DMS 273 (cell line): Measurements from ENCODE around the gene TBC1D9.
A peak's percentile ranks its signal among the peaks of the same experiment; 100 is the strongest.
"Not testable (repeated sequence)": the region's sequence is repeated elsewhere in the genome, so short reads cannot be mapped to it uniquely, and the experiment has no call there.

Experiments used
- DNase-seq: peaks from one replicate; lab custom pipeline; 2025; ENCODE audit not compliant: unreplicated experiment; lab: John Stamatoyannopoulos, UW

TBC1D9 gene

DNA sequence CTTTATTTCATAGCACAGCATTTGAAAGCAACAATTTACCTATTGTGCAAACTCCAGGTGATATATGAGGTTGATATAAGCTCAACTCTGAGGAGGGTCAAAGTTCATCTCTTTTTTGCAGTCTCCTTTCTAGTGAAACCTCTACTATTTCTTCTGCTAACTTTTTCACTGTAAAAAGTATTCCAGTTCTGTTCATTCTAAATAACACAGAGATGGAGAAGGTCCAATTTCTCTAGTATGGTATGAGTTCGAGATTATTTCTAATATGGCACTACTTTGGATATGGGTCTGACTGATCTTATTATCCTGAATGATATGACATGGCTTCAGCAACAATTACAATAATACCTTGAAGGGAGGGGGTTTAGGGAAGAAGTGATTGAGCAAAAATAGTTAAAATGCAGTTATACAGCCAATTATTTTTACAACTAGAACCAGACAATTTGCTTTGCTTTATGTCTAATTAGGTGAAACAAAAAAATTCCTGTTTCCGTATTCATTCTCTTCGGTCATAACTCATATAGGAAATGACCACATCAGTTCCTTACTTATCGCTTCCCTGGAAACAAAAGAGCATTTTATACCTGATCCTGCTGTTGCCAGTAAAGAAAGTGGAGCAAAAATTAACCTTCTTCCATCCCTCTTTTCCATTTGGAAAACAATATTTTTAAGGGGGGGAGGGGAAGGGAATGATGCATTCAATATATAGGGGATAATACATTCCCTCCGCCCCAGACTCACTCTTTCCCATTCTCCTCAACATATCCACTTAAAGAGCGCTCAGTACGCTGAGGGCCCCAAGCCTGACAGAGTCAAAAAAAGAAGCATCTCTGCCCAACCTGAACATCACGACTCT lies 1.0 kb downstream of the TBC1D9 start:
- DNase-seq = no peak

- no peak for DNase-seq
Measured at GRCh38 chr4:140753329-140753728, 2.9 kb downstream of the TBC1D9 start.

DNA sequence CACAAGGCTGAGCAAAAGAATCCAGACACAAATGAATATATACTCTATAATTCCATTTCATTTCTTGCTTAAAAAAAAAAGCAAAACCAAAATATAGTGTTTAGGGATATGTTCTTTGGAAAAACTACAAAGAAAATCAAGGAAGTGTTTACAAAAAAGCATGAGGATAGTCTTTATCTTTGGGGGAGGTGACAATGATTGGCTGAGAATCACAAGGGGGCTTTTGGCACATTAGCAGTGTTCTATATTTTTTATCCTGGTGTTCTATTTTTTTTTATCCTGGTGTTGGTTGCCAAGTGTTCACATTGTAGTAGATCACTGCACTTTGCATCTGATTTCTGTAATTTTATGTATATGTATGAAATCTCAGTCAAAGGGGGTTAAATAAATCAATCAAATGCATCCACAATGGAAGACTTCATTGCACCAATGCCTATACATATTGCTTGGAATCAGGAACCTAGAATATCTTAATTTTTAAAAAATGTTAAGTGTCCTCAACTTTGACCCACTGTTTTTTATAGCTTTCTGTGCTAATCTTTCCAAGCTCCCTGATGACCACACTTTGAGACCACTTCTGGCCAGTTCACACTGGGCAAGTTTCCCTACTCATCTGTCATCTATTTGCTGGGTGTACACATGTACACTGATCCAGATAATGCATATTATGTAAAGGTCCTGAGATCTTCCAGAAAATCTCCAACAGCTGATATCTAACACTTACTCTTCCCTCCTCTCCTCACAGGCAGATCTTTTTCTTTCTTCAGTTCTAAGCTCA lies 3.7 kb downstream of the TBC1D9 start:
- DNase-seq = no peak

- DNase-seq = no peak
Measured at GRCh38 chr4:140750470-140750869, 5.7 kb downstream of the TBC1D9 start.

DNA sequence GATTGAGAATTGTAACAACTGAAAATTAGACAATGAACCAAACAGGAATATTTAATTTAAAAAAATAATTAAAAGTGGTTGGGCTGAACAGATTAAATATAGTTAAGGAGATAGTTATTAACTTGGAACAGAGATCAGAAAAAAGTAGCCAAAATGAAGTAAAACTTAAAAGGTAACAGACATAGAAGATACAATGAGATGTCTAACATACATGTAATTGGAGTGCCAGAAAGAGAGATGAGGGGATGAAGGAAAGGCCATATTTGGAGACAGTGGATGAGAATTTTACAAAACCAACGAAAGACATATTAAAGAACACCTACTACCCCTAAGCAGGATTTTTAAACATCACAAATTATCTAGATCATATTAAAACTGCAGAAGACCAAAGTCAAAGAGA lies 8.0 kb downstream of the TBC1D9 start:
- DNase-seq = no peak

DNA sequence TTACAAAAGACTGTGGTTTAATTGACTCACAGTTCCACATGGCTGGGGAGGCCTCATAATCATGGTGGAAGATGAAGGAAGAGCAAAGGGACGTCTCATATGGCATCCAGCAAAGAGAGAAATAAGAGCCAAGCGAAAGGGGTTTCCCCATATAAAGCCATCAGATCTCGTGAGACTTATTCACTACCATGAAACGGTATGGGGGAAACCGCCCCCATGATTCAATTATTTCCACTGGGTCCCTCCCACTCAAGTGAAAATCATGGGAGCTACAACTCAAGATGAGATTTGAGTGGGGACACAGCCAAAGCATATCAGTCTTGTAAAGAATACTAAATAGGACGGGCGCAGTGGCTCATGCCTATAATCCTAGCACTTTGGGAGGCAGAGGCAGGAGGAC lies 9.6 kb downstream of the TBC1D9 start:
- DNase-seq = not testable (repeated sequence)

GRCh38 chr4:140744421-140744820 lies 11.8 kb downstream of the TBC1D9 start:
- no peak for DNase-seq

GRCh38 chr4:140743194-140743931 lies 12.8 kb downstream of the TBC1D9 start:
- peak; percentile 41 for DNase-seq

- DNase-seq = no peak
Measured at GRCh38 chr4:140742838-140743193, 13.4 kb downstream of the TBC1D9 start.

GRCh38 chr4:140740906-140741670 lies 15.1 kb downstream of the TBC1D9 start:
- DNase-seq = no peak

- DNase-seq = no peak
Measured at GRCh38 chr4:140740422-140740821, 15.8 kb downstream of the TBC1D9 start.

DNA sequence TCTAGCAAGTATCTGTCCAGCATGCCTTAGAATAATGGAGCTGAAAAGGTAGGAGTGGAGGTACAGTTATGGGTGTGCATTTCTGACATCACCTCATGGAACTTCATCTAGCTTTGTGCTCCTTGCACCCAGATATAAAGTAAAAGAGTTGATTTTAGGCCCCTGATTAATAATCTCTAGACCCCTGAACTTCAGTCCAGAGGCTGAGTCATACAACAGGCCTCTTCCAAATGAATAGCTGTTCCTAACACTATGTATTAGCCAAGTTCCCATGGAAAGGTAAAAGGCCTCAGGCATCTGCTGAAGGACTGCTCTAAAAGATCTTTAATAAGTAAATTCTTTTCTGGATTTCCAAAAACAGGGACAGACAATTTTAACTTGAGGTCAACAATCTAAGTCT lies 16.2 kb downstream of the TBC1D9 start:
- DNase-seq = no peak

DNA sequence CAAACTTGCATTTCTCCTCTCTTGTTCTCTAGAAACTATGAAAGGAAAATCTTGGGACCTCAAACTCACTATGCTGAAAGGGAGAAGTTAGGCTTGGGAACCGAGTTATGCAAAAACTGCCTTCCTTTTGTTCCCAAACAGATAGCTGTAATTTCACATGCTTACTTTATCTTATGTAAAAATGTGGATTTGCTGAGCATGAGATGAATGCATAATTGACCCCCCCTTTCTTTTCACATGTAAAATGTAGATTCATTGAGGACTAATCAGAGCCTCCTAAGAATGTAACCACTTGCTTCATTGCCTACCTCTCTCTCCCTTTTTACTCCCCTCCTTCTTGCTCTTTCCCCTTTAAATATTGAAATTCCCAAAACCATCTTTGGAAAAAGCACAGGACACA lies 18.0 kb downstream of the TBC1D9 start:
- no peak for DNase-seq

- no peak for DNase-seq
Measured at GRCh38 chr4:140736669-140737343, 19.4 kb downstream of the TBC1D9 start.

GRCh38 chr4:140735779-140736391 lies 20.3 kb downstream of the TBC1D9 start:
- DNase-seq = no peak

DNA sequence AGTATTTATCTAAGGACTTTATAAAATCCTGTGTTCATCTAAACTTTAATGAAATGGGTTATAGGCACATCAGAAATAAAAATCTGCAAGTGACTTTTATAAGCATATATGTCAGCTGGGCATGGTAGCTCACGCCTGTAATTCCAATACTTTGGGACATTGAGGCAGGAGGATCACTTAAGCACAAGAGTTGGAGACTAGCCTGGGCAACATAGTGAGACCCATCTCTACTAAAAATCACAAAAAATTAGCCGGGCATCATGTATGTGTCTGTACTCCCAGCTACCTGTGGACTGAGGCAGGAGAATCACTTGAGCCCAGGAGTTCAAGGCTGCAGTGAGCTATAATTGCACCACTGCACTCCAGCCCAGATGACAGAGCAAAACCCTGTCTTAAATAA lies 20.9 kb downstream of the TBC1D9 start:
- DNase-seq = no peak

DNA sequence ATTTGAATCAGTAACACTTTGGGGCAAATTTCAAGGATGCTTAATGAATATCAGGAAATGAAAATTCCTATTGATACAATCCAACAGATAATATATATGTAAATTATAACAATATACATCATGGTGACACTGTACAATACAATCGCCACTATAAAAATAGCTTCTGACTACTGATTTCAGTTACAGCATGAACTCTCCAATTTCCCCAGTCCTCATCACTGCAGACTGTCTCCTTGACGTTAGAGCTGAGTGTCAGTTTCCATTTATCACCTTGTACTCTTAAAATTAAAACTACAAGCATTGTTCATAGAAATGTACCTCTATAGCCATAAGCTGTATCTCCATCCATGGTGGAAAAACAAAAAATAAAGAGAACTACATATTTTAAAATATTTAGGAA lies 23.4 kb downstream of the TBC1D9 start:
- no peak for DNase-seq

GRCh38 chr4:140729344-140730049 lies 26.7 kb downstream of the TBC1D9 start:
- DNase-seq = no peak

DNA sequence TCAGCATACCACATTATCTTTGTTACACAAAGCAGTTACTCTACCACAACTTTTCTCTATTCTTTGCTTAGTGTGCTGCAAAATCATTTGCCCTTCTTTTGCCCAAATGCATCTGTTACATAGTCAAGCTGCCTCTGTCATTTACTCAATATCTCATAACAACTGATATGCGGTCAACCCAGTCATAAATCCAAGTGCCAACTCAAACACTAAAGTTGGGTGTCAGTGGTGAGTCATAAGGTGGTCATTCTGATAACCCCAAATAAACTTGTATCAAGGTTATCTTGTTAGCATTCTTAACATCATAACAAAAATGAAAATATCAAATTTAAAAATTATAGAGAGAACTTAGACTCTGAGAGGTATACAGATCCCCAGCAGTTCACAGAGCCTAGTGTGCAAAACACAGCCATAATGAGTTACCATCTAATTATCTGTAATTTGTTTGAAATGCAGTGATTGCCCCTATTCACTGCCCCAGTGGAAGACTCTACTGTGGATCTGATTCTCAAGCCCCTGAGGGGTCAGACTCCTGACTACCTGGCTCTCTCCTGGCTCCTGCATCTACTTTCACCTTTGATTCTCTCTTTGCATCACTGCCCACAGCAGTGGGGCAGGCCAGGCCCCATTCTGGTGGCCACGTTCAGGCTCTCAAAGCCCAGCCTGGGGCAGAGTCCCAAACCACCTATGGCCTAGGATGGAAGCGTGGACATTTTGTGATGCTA lies 29.2 kb downstream of the TBC1D9 start:
- DNase-seq = no peak
